Panc1 (cell line): ENCODE data around the gene N4BP2L1. TPM values are rescaled to one million over a fixed set of nuclear protein-coding genes. Genes with fewer than 3 reads are reported as not detected.

ENCODE experiments used
- ATAC-seq: fragments of 200-7000 bp; cut with Tn5 transposase; 2 replicates; pipeline ENCODE4 v1.9.1; 2020; ENCODE audit warnings: mild to moderate bottlenecking, moderate library complexity
- BruUV-seq: library from RNA; stranded (reverse); fragments of 400-500 nt; replicated peaks from 2 replicates; lab custom pipeline; 2021; lab: Mats Ljungman, UMichigan
- CTCF ChIA-PET: fragments of 300-600 bp; sonication (Branson Sonifier 250); formaldehyde crosslinking; loops from one replicate; lab custom pipeline; 2022; ENCODE audit warnings: antibody characterized with exemption; lab: Charles Lee
- POLR2A ChIA-PET: fragments of 300-600 bp; sonication (Branson Sonifier 250); formaldehyde crosslinking; loops from one replicate; lab custom pipeline; 2022; ENCODE audit warnings: antibody characterized with exemption; lab: Charles Lee
- DNase-seq: peaks from one replicate; pipeline ENCODE4 v3.0.0-alpha.2; 2010; ENCODE audit warnings: low read depth, low spot score
- H3K27ac ChIP-seq: 2 replicates; pipeline ENCODE4 v1.5.1; 2011; ENCODE audit warnings: mild to moderate bottlenecking, low read length, inconsistent platforms
- H3K27me3 ChIP-seq: fragments of 200-500 bp; sonication (Bioruptor generic); 2 replicates; pipeline ENCODE4 v1.6.0; 2014; ENCODE audit warnings: low read length, inconsistent platforms; ENCODE audit not compliant: control insufficient read depth, insufficient read depth
- H3K36me3 ChIP-seq: fragments of 200-500 bp; sonication (Bioruptor generic); 2 replicates; pipeline ENCODE4 v1.5.1; 2014; ENCODE audit warnings: inconsistent platforms, mild to moderate bottlenecking, low read length, moderate library complexity; ENCODE audit not compliant: control insufficient read depth, insufficient read depth
- H3K4me1 ChIP-seq: 2 replicates; pipeline ENCODE4 v1.5.1; 2011; ENCODE audit warnings: inconsistent platforms, mild to moderate bottlenecking, low read length, moderate library complexity; ENCODE audit not compliant: control insufficient read depth, insufficient read depth
- H3K4me3 ChIP-seq, 2 experiments: 2 replicates each; pipeline ENCODE4 v1.5.1; 2011 to 2012; ENCODE audit warnings: low read depth in 2 of 2, low read length in 2 of 2, mild to moderate bottlenecking in 2 of 2, inconsistent platforms in 1 of 2, moderate library complexity in 1 of 2
- H3K9me3 ChIP-seq: fragments of 200-500 bp; sonication (Bioruptor generic); 2 replicates; pipeline ENCODE4 v1.5.1; 2014; ENCODE audit warnings: low read depth, mild to moderate bottlenecking, inconsistent platforms, low read length, moderate library complexity; ENCODE audit not compliant: control insufficient read depth, insufficient read depth
- CTCF ChIP-seq: fragments of 450-650 bp; IDR thresholded peaks from 2 replicates; pipeline ENCODE4 v1.5.1; 2017; ENCODE audit warnings: mild to moderate bottlenecking
- POLR2AphosphoS5 ChIP-seq: IDR thresholded peaks from 2 replicates; pipeline ENCODE4 v1.6.1; 2012; ENCODE audit warnings: mild to moderate bottlenecking, low read depth, low read length, moderate library complexity
- REST ChIP-seq, 2 experiments: IDR thresholded peaks; 2 replicates each; pipeline ENCODE4 v1.6.1; 2011 to 2012; ENCODE audit warnings: low read depth in 2 of 2, control low read depth in 1 of 2, low read length in 1 of 2, mild to moderate bottlenecking in 1 of 2, moderate library complexity in 1 of 2; ENCODE audit not compliant: insufficient read depth in 1 of 2
- SIN3A ChIP-seq: IDR thresholded peaks from 2 replicates; pipeline ENCODE4 v1.6.1; 2012; ENCODE audit warnings: low read depth, mild to moderate bottlenecking, low read length, moderate library complexity, borderline replicate concordance; ENCODE audit not compliant: insufficient read depth
- TCF7L2 ChIP-seq: IDR thresholded peaks from 2 replicates; pipeline ENCODE4 v1.6.1; 2011; ENCODE audit warnings: mild to moderate bottlenecking, low read depth, low read length, inconsistent platforms
- in situ Hi-C: cut with HindIII; loops from 2 replicates; pipeline ENCODE4 v1.10.0; 2016; ENCODE audit warnings: low sequenced_read_pairs, low pct_unique_long_range_greater_than_20kb
- intact Hi-C: fragments of 100-400 bp; cut with micrococcal nuclease; formaldehyde crosslinking; loops from one replicate; pipeline ENCODE4 v1.10.0; 2022; ENCODE audit not compliant: unreplicated experiment
- total RNA-seq: library from RNA; stranded (reverse); gene quantifications from one replicate; pipeline ENCODE4 v1.2.1, GENCODE V29; 2021; ENCODE audit not compliant: unreplicated experiment

N4BP2L1 gene
- total RNA-seq, 1 experiment from 2014 or later: 1.8 TPM

GRCh38 chr13:32376642-32377415 lies 51.1 kb downstream of the N4BP2L1 start:
- ATAC-seq: no peak
- H3K9me3 ChIP-seq: no peaks in the 10 kb centered on the region
- ChIA-PET POLR2A (no interaction called here), CTCF (no interaction called here)
- no peaks in the 10 kb centered on the region for H3K27me3 ChIP-seq
- no TSS peak for BruUV-seq
- no peak for TF ChIP-seq REST (IDR thresholded peaks at IDR 0.05; ENCODE audit: insufficient read depth in 1 of 2, low read depth in 2 of 2, low read length in 1 of 2)
- in situ Hi-C loops: no loop called here
- intact Hi-C loops: no loop called here
- no peak overlapping the region for H3K27ac ChIP-seq
- peaks cover 4% of the 10 kb centered on the region; the same call in 1 of the 2 replicates for H3K36me3 ChIP-seq
- no peak for DNase-seq
- no peak overlapping the region for H3K4me3 ChIP-seq
- H3K4me1 ChIP-seq: no peaks in the 10 kb centered on the region

GRCh38 chr13:32370805-32371204 lies 57.1 kb downstream of the N4BP2L1 start:
- TF ChIP-seq TCF7L2 (no peak), SIN3A (no peak), POLR2AphosphoS5 (no peak), CTCF (no peak), REST (IDR thresholded peaks at IDR 0.05; ENCODE audit: insufficient read depth in 1 of 2, low read depth in 2 of 2, low read length in 1 of 2) (no peak)
- DNase-seq: no peak
- BruUV-seq: no TSS peak
- intact Hi-C loops: no loop called here
- in situ Hi-C loops: no loop called here
- Histone ChIP-seq H3K4me3 (no peak overlapping the region), H3K27ac (no peak overlapping the region), H3K4me1 (no peaks in the 10 kb centered on the region), H3K9me3 (no peaks in the 10 kb centered on the region), H3K27me3 (no peaks in the 10 kb centered on the region), H3K36me3 (no peaks in the 10 kb centered on the region; the same call in 1 of the 2 replicates)
- POLR2A ChIA-PET: no interaction called here
- CTCF ChIA-PET: no interaction called here
- ATAC-seq: no peak
